Liver (tissue), 9 donors: ENCODE data around the gene CDK2AP2. TPM values are rescaled to one million over a fixed set of nuclear protein-coding genes. Genes with fewer than 3 reads are reported as not detected.

Experiments used
- DNase-seq: peaks from one replicate; pipeline ENCODE4 v3.0.0-alpha.2; 2017; ENCODE audit warnings: low spot score
- H3K27ac ChIP-seq, 2 donors: one replicate each; pipeline ENCODE4 v1.7.0; 2013; ENCODE audit warnings: inconsistent platforms in 2 of 2, low read length in 2 of 2, control low read depth in 1 of 2, low read depth in 1 of 2, mild to moderate bottlenecking in 1 of 2
- H3K27me3 ChIP-seq, 4 donors: one replicate each; pipeline versions ENCODE4 v1.6.1 to v1.7.0; 2013; ENCODE audit warnings: low read length in 3 of 4, inconsistent platforms in 1 of 4, mild to moderate bottlenecking in 1 of 4, moderate library complexity in 1 of 4; ENCODE audit not compliant: control insufficient read depth in 4 of 4, insufficient read depth in 4 of 4
- H3K36me3 ChIP-seq, 4 donors: one replicate each; pipeline versions ENCODE4 v1.6.1 to v1.7.0; 2013; ENCODE audit warnings: low read length in 3 of 4, mild to moderate bottlenecking in 3 of 4, low read depth in 1 of 4, moderate library complexity in 1 of 4; ENCODE audit not compliant: control insufficient read depth in 4 of 4, insufficient read depth in 3 of 4
- H3K4me1 ChIP-seq, 4 donors: one replicate each; pipeline versions ENCODE4 v1.6.1 to v1.7.0; 2013; ENCODE audit warnings: low read length in 3 of 4, mild to moderate bottlenecking in 3 of 4, moderate library complexity in 1 of 4; ENCODE audit not compliant: control insufficient read depth in 4 of 4, insufficient read depth in 4 of 4
- H3K4me3 ChIP-seq, 3 donors: one replicate each; pipeline versions ENCODE4 v1.6.1 to v1.7.0; 2013; ENCODE audit warnings: low read length in 3 of 3, control low read depth in 1 of 3, low read depth in 1 of 3, mild to moderate bottlenecking in 1 of 3
- H3K9ac ChIP-seq, 2 donors: one replicate each; pipeline ENCODE4 v1.7.0; 2013; ENCODE audit warnings: low read length in 2 of 2, mild to moderate bottlenecking in 2 of 2, moderate library complexity in 2 of 2, control low read depth in 1 of 2, low read depth in 1 of 2
- H3K9me3 ChIP-seq, 4 donors: one replicate each; pipeline versions ENCODE4 v1.6.1 to v1.7.0; 2013; ENCODE audit warnings: low read length in 3 of 4; ENCODE audit not compliant: control insufficient read depth in 4 of 4
- ATF3 ChIP-seq: IDR thresholded peaks from 2 replicates; pipeline ENCODE4 v1.6.1; 2016; ENCODE audit warnings: antibody characterized with exemption
- CTCF ChIP-seq: fragments of 150-350 bp; IDR thresholded peaks from 2 replicates; pipeline ENCODE4 v1.5.1; 2017; ENCODE audit warnings: improper control_type of control experiment, low read depth, low read length; ENCODE audit not compliant: missing input control
- EGR1 ChIP-seq, 2 donors: IDR thresholded peaks; 2 replicates each; pipeline ENCODE4 v1.6.1; 2016 to 2018; ENCODE audit warnings: antibody characterized with exemption in 2 of 2, low read depth in 2 of 2
- FOXA1 ChIP-seq: IDR thresholded peaks from 2 replicates; pipeline ENCODE4 v1.6.1; 2016; ENCODE audit warnings: antibody characterized with exemption
- FOXA2 ChIP-seq: IDR thresholded peaks from 2 replicates; pipeline ENCODE4 v1.6.1; 2016; ENCODE audit warnings: antibody characterized with exemption
- GABPA ChIP-seq, 2 donors: IDR thresholded peaks in 1 of 2; conservative IDR thresholded peaks in 1 of 2; 2 replicates each; pipeline ENCODE4 v1.6.1; 2016; ENCODE audit warnings: antibody characterized with exemption in 2 of 2, mild to moderate bottlenecking in 1 of 2, moderate library complexity in 1 of 2
- HNF4A ChIP-seq, 2 donors: conservative IDR thresholded peaks; 2 replicates each; pipeline ENCODE4 v1.6.1; 2016; ENCODE audit warnings: antibody characterized with exemption in 2 of 2, mild to moderate bottlenecking in 2 of 2
- HNF4G ChIP-seq: IDR thresholded peaks from 2 replicates; pipeline ENCODE4 v1.6.1; 2016; ENCODE audit warnings: antibody characterized with exemption
- JUND ChIP-seq, 2 donors: IDR thresholded peaks; 2 replicates each; pipeline ENCODE4 v1.6.1; 2016; ENCODE audit warnings: antibody characterized with exemption in 2 of 2
- MAX ChIP-seq: IDR thresholded peaks from 2 replicates; pipeline ENCODE4 v1.6.1; 2016; ENCODE audit warnings: antibody characterized with exemption
- NR2F2 ChIP-seq: IDR thresholded peaks from 2 replicates; pipeline ENCODE4 v1.6.1; 2016; ENCODE audit warnings: antibody characterized with exemption
- RAD21 ChIP-seq, 2 donors: IDR thresholded peaks; 2 replicates each; pipeline ENCODE4 v1.6.1; 2016; ENCODE audit warnings: antibody characterized with exemption in 2 of 2, mild to moderate bottlenecking in 2 of 2
- REST ChIP-seq: IDR thresholded peaks from 2 replicates; pipeline ENCODE4 v1.6.1; 2016; ENCODE audit warnings: antibody characterized with exemption, mild to moderate bottlenecking
- RXRA ChIP-seq, 2 donors: IDR thresholded peaks; 2 replicates each; pipeline ENCODE4 v1.6.1; 2017 to 2018; ENCODE audit warnings: antibody characterized with exemption in 2 of 2, mild to moderate bottlenecking in 1 of 2
- SP1 ChIP-seq: IDR thresholded peaks from 2 replicates; pipeline ENCODE4 v1.6.1; 2018; ENCODE audit warnings: antibody characterized with exemption, mild to moderate bottlenecking
- TAF1 ChIP-seq: conservative IDR thresholded peaks from 2 replicates; pipeline ENCODE4 v1.6.1; 2016; ENCODE audit warnings: antibody characterized with exemption, mild to moderate bottlenecking
- YY1 ChIP-seq: IDR thresholded peaks from 2 replicates; pipeline ENCODE4 v1.6.1; 2016; ENCODE audit warnings: antibody characterized with exemption, mild to moderate bottlenecking
- whole genome bisulfite sequencing: extraction: QIAGEN DNeasy Blood & Tissue Kit; methylation state at CpG from one replicate; pipeline ENCODE4 v1.1.7; 2013; 5-methylcytosine and 5-hydroxymethylcytosine counted together
- polyA plus RNA-seq, 2 donors: library from polyadenylated mRNA; stranded (reverse) in 1 of 2; unstranded in 1 of 2; fragments of 200-250 nt in 1 of 2; fragments of >200 nt in 1 of 2; fragmentation: Nextera tagmentation in 1 of 2; extraction: Ambion mirVana in 1 of 2; gene quantifications; one replicate each; pipeline versions ENCODE4 v1.2.1 to v1.2.3, GENCODE V29; 2013 to 2015
- total RNA-seq, 2 donors: library from RNA; depleted of rRNA; stranded (reverse); fragments of >200 nt; gene quantifications; one replicate each; pipeline ENCODE4 v1.2.3, GENCODE V29; 2014
- donor health status: healthy.
- donor health status: healthy.
- donor health status: healthy.
- donor health status: healthy.
- donor health status: healthy.

Gene CDK2AP2
- total and polyA plus RNA-seq, 4 donors: 14.1 to 126 (median 56.6) TPM

GRCh38 chr11:67492069-67492727 is 15.8 kb downstream of the CDK2AP2 start:
- no peak for DNase-seq
- no peaks in the 10 kb centered on the region for H3K9me3 ChIP-seq
- no peaks in the 10 kb centered on the region for H3K27me3 ChIP-seq
- no peak for TF ChIP-seq EGR1 (IDR thresholded peaks at IDR 0.05; ENCODE audit: low read depth in 2 of 2)
- TF ChIP-seq HNF4G: no peak
- no peak for TF ChIP-seq RAD21 (IDR thresholded peaks at IDR 0.05)
- peaks cover 4 to 51% (median 18%) of the 10 kb centered on the region in 4 donors for H3K36me3 ChIP-seq
- 94% methylated on average over 19 of the region's 19 CpGs for WGBS
- H3K4me1 ChIP-seq: no peaks in the 10 kb centered on the region
- no peak overlapping the region for H3K27ac ChIP-seq
- no peak overlapping the region for H3K4me3 ChIP-seq
- no peak overlapping the region for H3K9ac ChIP-seq

- DNase-seq: no peak
- WGBS: 89% methylated on average over 24 of the region's 24 CpGs
These were observed 16.5 kb downstream of the CDK2AP2 start for GRCh38 chr11:67491276-67492068.

More at GRCh38 chr11:67491276-67492068, 16.5 kb downstream of the CDK2AP2 start:
- H3K27ac ChIP-seq: no peak overlapping the region
- TF ChIP-seq GABPA (IDR thresholded peaks at IDR 0.05 in 1 of 2, conservative IDR thresholded peaks at IDR 0.05 in 1 of 2) (no peak), SP1 (no peak), HNF4A (conservative IDR thresholded peaks at IDR 0.05) (no peak), TAF1 (no peak), RAD21 (IDR thresholded peaks at IDR 0.05) (no peak), CTCF (no peak), MAX (no peak), HNF4G (no peak), ATF3 (no peak), REST (no peak), YY1 (no peak), JUND (IDR thresholded peaks at IDR 0.05) (no peak), FOXA1 (no peak), FOXA2 (no peak), RXRA (IDR thresholded peaks at IDR 0.05) (no peak), NR2F2 (no peak), EGR1 (IDR thresholded peaks at IDR 0.05; ENCODE audit: low read depth in 2 of 2) (no peak)
- no peak overlapping the region for H3K4me3 ChIP-seq
- H3K27me3 ChIP-seq: no peaks in the 10 kb centered on the region
- H3K36me3 ChIP-seq: peaks cover 4 to 51% (median 18%) of the 10 kb centered on the region in 4 donors
- peaks cover 0 to 4% (median 0%) of the 10 kb centered on the region in 4 donors for H3K4me1 ChIP-seq
- no peak overlapping the region for H3K9ac ChIP-seq
- H3K9me3 ChIP-seq: no peaks in the 10 kb centered on the region
